Measurements from ENCODE around the gene ALK. TPM values are rescaled to one million over a fixed set of nuclear protein-coding genes. Genes with fewer than 3 reads are reported as not detected.

The ALK gene
- polyA plus RNA-seq, 2 of the 4 experiments (the other 2 are of a cell fraction): not detected

- no peak for TF ChIP-seq CBX8 (IDR thresholded peaks at IDR 0.05)
- TF ChIP-seq CEBPB (IDR thresholded peaks at IDR 0.05): no peak
- TF ChIP-seq GATA3 (IDR thresholded peaks at IDR 0.05; ENCODE audit: borderline replicate concordance): no peak
- no peak for TF ChIP-seq CHD4 (IDR thresholded peaks at IDR 0.05; ENCODE audit: borderline replicate concordance)
- no peak for TF ChIP-seq POLR2AphosphoS2 (conservative IDR thresholded peaks at IDR 0.05; ENCODE audit: low read length)
- no peak for TF ChIP-seq CTCF (IDR thresholded peaks at IDR 0.05)
- TF ChIP-seq FOSL2 (IDR thresholded peaks at IDR 0.05): no peak
- no peak for TF ChIP-seq FOSL2 (CRISPR knock-in tag; IDR thresholded peaks at IDR 0.05)
- no peak for TF ChIP-seq KDM5A (IDR thresholded peaks at IDR 0.05)
- no peak for TF ChIP-seq NFE2L2 (conservative IDR thresholded peaks at IDR 0.05; ENCODE audit: low read length)
- TF ChIP-seq ZFP36 (IDR thresholded peaks at IDR 0.05; ENCODE audit: borderline replicate concordance, partially characterized antibody): no peak
- TF ChIP-seq MAZ (IDR thresholded peaks at IDR 0.05; ENCODE audit: borderline replicate concordance, low read depth, low read length): no peak
- no peak for TF ChIP-seq TFCP2L1 (CRISPR knock-in tag; IDR thresholded peaks at IDR 0.05)
- no peak for TF ChIP-seq CBX2 (IDR thresholded peaks at IDR 0.05; ENCODE audit: borderline replicate concordance, low read depth)
- TF ChIP-seq HEYL (CRISPR knock-in tag; IDR thresholded peaks at IDR 0.05): no peak
- no peak for TF ChIP-seq SMC3 (IDR thresholded peaks at IDR 0.05)
- no peak for TF ChIP-seq PBX3 (IDR thresholded peaks at IDR 0.05)
- TF ChIP-seq REST (IDR thresholded peaks at IDR 0.05): no peak
- no peak for TF ChIP-seq MYC (IDR thresholded peaks at IDR 0.05; ENCODE audit: borderline replicate concordance, low read length)
- ATAC-seq (no peak), FAIRE-seq (no peak), DNase-seq (ENCODE audit: low read depth in 1 of 2, low spot score in 1 of 2) (no peak)
- Histone ChIP-seq H3K9me3 (no peaks in the 10 kb centered on the region), H3K4me2 (no peak overlapping the region), H3K27ac (no peak overlapping the region), H3K4me1 (peaks cover 17% of the 10 kb centered on the region; the same call in 1 of the 3 replicates), H3K4me3 (no peak overlapping the region)
- CTCF ChIA-PET: interaction anchor here (0.6 to 7.6 kb wide), 36 partner anchors 9 to 1411 kb away, joined by 3 to 108 read pairs (median 4); no protein-coding TSS in a partner anchor
- 34% methylated on average over 4 of the region's 4 CpGs for WGBS (ENCODE audit: missing lambda C conversion rate)
- POLR2A ChIA-PET: no interaction called here
Observed at GRCh38 chr2:29922605-29923004, 1.2 kb upstream of the ALK start.

GRCh38 chr2:29920631-29921559 is 491 bp downstream of the ALK start:
- POLR2A ChIA-PET: no interaction called here

More at GRCh38 chr2:29920631-29921559, 491 bp downstream of the ALK start:
- peak; percentile 33 to 50 for DNase-seq (ENCODE audit: low read depth in 1 of 2, low spot score in 1 of 2)
- peak overlapping the region; percentile 47 for H3K4me3 ChIP-seq
- H3K27ac ChIP-seq: no peak overlapping the region
- no peaks in the 10 kb centered on the region for H3K9me3 ChIP-seq
- H3K4me1 ChIP-seq: peaks cover 17% of the 10 kb centered on the region; the same call in 1 of the 3 replicates
- CTCF ChIA-PET: interaction anchor here (0.7 to 7.6 kb wide), 7 partner anchors 13 to 962 kb away, joined by 3 to 108 read pairs (median 3); no protein-coding TSS in a partner anchor
- 0 out of 2 replicates have a peak, but pooled peaks have one; percentile 72 for TF ChIP-seq RNF2 (IDR thresholded peaks at IDR 0.05; ENCODE audit: borderline replicate concordance, low read depth)
- no peak for TF ChIP-seq ESRRA (IDR thresholded peaks at IDR 0.05; ENCODE audit: borderline replicate concordance, low read length)
- peak; percentile 62 to 75 for ATAC-seq
- H3K4me2 ChIP-seq: peak overlapping the region; percentile 92
- FAIRE-seq: no peak
- 5% methylated on average over 49 of the region's 71 CpGs for WGBS (ENCODE audit: missing lambda C conversion rate)

All from A549 (cell line).